ENCODE data around the gene PRH2.

DNA sequence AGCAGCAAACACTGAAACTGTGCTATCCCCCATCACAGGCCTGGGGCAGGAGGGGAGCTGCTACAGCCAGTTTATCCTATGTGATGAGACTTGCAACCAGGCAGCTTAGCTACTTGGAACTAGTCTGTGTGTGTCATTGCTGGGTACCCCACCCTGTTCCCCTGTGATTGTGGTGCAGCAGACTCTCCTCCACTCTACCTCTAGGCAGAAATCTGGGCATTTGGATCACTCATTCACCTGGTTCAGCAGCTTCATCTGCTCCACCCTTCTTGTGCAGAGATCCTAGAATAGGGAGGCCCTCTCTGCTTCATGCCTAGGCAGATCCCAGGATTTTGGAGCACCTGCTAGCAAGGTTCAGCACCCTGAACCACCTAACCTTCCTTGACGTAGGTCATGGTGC lies 28.5 kb upstream of the PRH2 start:
- TF ChIP-seq POLR2AphosphoS5 (IDR thresholded peaks at IDR 0.05; ENCODE audit: low read depth, low read length) (no peak), SRF (IDR thresholded peaks at IDR 0.05; ENCODE audit: low read depth) (no peak), YY1 (IDR thresholded peaks at IDR 0.05; ENCODE audit: extremely low read depth, insufficient replicate concordance, low read depth, low read length) (no peak), POLR2A (IDR thresholded peaks at IDR 0.05; ENCODE audit: borderline replicate concordance, extremely low read depth, insufficient read depth, insufficient read length) (no peak), EGR1 (IDR thresholded peaks at IDR 0.05; ENCODE audit: low read depth) (no peak), EZH2 (IDR thresholded peaks at IDR 0.05) (no peak), TCF7L2 (IDR thresholded peaks at IDR 0.05; ENCODE audit: borderline replicate concordance, extremely low read depth, insufficient read depth, insufficient read length) (no peak)
- TF ChIP-seq, protein P1, sequence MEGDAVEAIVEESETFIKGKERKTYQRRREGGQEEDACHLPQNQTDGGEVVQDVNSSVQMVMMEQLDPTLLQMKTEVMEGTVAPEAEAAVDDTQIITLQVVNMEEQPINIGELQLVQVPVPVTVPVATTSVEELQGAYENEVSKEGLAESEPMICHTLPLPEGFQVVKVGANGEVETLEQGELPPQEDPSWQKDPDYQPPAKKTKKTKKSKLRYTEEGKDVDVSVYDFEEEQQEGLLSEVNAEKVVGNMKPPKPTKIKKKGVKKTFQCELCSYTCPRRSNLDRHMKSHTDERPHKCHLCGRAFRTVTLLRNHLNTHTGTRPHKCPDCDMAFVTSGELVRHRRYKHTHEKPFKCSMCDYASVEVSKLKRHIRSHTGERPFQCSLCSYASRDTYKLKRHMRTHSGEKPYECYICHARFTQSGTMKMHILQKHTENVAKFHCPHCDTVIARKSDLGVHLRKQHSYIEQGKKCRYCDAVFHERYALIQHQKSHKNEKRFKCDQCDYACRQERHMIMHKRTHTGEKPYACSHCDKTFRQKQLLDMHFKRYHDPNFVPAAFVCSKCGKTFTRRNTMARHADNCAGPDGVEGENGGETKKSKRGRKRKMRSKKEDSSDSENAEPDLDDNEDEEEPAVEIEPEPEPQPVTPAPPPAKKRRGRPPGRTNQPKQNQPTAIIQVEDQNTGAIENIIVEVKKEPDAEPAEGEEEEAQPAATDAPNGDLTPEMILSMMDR (IDR thresholded peaks at IDR 0.05 in 2 of 3, conservative IDR thresholded peaks at IDR 0.05 in 1 of 3; ENCODE audit: borderline replicate concordance in 1 of 3, insufficient read depth in 1 of 3, low read depth in 2 of 3, low read length in 2 of 3) = no peak
- TF ChIP-seq, protein P2, sequence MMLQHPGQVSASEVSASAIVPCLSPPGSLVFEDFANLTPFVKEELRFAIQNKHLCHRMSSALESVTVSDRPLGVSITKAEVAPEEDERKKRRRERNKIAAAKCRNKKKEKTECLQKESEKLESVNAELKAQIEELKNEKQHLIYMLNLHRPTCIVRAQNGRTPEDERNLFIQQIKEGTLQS (IDR thresholded peaks at IDR 0.05) = no peak
- TF ChIP-seq, protein P3, sequence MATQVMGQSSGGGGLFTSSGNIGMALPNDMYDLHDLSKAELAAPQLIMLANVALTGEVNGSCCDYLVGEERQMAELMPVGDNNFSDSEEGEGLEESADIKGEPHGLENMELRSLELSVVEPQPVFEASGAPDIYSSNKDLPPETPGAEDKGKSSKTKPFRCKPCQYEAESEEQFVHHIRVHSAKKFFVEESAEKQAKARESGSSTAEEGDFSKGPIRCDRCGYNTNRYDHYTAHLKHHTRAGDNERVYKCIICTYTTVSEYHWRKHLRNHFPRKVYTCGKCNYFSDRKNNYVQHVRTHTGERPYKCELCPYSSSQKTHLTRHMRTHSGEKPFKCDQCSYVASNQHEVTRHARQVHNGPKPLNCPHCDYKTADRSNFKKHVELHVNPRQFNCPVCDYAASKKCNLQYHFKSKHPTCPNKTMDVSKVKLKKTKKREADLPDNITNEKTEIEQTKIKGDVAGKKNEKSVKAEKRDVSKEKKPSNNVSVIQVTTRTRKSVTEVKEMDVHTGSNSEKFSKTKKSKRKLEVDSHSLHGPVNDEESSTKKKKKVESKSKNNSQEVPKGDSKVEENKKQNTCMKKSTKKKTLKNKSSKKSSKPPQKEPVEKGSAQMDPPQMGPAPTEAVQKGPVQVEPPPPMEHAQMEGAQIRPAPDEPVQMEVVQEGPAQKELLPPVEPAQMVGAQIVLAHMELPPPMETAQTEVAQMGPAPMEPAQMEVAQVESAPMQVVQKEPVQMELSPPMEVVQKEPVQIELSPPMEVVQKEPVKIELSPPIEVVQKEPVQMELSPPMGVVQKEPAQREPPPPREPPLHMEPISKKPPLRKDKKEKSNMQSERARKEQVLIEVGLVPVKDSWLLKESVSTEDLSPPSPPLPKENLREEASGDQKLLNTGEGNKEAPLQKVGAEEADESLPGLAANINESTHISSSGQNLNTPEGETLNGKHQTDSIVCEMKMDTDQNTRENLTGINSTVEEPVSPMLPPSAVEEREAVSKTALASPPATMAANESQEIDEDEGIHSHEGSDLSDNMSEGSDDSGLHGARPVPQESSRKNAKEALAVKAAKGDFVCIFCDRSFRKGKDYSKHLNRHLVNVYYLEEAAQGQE (IDR thresholded peaks at IDR 0.05; ENCODE audit: low read depth) = no peak
